ENCODE measurements around the gene CAPN5.
A peak's percentile ranks its signal among the peaks of the same experiment; 100 is the strongest.

Gene CAPN5

DNA sequence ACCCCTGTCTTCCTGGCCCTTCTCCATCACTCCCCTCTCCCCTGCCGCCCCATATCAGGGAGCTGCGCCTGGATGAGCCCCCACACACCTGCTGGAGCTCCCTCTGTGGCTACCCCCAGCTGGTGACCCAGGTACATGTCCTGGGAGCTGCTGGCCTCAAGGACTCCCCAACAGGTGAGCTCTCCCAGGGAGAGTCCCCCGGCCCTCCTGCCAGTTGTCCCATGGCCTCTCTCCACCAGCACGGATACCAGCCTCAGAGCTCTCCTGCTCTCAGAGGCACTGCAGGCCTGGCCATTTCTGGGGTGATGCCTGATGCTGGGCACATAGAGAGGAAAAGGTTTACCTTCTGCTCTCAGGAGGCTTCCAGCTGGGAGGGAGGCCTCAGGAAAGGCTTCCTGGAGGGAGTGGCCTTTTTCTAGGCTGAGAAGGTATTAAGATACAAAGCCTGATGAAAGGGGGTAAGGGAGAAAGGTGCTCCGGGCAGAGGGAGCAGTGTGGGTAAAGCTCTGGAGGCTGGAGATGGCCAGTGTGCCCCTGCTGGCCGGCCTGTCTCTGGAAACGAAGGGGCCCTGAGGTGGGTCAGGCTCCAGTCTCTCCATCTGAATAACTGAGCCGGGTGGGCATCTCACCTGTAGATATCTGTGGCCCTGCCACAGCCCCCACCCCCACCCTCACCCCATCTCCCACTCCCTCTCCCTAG lies 55.3 kb downstream of the CAPN5 start:
- DNase-seq: no peak

DNA sequence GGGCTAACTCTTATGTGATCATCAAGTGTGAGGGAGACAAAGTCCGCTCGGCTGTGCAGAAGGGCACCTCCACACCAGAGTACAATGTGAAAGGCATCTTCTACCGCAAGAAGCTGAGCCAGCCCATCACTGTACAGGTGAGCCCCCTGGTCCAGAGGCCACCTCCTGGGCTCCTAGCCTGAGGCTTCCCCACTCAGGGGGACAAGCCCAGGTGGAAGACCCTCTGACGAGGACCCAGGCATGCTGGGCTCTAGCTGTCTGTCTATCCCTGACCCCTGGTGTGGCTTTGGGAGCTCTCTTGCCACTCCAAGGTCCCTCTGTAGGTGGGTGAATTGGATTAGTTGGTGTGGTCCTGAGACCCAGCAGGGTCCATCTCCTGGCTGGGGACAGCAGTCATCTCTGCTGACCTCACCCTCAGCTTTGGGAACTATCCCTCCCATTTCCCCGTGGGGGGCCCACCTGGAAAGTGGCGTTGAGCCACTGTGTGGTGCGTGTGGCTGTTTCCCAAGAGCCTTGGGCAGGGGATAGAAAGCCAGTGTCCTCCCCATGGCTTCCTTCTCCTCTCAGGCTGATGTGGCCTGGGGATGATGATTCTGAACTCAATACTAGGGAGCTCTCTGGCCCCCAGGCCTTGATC lies 55.9 kb downstream of the CAPN5 start:
- no peak for DNase-seq

DNA sequence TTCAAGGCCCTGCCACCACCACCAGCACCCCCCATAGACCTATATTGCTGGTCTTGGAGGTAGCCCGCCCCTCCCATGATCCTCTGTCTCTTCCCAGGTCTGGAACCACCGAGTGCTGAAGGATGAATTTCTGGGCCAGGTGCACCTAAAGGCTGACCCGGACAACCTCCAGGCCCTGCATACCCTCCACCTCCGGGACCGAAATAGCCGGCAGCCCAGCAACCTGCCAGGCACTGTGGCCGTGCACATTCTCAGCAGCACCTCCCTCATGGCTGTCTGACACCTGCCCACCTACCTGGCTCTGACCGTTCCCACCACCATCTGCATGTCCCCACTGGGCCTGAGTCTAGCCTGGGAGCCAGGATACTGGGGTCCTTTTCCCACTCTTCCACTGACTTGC lies 56.8 kb downstream of the CAPN5 start:
- DNase-seq: no peak

DNA sequence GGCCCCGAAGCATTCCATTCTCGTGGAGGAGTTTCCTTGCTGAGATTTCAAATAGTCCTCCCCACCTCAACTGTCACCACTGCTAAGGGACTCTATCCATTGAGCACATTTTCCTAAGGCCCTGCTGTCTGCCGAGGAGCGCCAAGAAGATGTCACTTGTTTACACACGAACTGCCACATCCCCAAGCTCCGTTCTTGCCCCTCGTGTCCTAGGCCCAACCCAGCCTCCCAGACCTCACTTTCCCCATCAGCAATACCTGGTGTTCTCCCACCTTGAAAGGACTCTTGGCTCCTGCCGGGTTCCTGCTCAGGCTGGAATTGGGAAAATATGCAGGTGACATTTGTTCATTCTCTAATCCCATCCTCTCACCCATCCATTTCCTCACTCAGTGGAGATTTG lies 57.3 kb downstream of the CAPN5 start:
- no peak for DNase-seq

DNA sequence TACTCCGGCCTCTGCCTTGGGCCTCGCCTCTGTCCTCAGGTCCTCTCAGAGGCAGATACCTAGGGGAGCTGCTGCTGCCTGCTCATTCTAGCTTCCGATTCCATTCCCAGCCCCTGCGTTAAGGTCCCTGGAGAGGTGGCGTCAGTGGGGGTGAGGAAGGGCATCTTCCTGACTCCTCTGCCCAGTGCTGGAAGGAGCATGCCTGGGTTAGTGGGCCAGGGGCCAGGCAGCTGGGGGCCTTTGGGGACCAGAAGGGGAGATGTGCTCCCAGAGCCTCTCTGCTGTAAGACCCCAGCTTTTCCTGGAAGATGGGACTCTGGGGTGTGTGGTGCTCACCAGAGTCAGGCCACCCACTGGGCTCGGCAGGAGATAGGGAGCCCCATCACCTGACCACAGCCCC lies 57.7 kb downstream of the CAPN5 start:
- no peak for DNase-seq

DNA sequence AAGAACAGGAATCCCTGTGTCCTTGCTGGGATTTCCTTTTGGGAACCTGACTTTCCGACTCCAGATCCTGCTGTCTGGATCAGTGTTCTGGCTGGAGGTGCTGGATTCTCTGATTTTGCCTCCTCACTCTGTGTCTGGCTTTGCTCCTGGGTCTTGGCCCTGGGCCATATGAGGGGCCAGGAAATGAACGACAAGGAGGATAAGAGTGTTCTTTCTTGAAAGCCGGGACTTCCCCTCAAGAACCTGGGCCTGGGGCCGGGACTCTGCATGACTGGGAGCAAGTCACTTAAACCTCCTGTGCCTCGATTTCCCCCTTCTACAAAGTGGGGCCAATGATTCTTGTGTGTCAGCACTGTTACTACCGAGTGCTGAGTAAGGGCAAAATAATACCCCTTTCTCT lies 58.4 kb downstream of the CAPN5 start:
- DNase-seq: no peak

DNA sequence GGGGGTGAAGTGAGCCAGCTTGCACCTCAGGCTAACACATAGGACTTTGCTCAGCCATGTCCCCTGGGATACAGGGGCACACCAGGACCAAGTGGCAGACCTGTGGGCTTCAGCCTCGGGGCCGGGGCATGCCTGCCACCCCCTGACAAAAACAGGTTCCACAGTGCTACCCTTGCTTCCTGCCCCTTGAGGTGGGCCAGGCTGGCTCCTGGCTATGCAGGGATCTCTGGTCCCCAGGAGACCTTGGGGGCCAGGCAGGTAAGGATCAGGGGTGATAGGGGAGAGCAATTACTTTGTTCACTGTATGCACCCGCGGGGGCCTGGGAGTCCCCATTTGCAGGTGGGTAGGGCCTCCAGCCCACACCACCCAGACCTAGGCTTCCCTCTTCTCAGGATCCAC lies 58.9 kb downstream of the CAPN5 start:
- no peak for DNase-seq

DNA sequence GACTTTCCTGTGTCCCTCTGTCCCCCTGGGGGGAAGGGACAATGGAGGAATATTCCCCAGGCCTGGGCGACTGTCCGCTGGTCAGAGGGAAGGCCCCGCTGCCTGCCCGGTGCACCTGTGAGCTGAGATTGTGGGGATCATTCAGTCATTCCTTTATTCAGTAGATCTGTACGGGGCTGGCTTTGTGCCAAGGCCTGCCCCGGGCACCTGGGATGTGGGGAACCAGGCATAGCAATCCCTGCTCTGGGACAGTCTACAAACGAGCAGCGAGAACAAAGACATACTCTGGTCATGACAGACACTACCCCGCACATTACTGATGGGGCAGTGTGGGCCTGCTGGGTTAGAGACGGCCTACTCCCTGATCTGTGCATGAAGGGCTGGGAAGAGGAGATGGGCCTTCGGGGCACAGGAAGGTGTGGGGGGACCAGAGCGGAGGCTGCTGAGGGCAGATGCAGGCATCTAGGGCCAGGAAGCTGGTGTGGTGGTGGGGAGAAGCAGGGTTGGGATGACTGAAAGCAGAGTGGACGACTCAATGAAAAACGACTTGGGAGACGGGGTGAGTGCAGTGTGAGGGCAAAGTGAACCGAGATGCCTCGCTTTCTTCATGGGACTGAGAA lies 59.5 kb downstream of the CAPN5 start:
- no peak for DNase-seq

DNA sequence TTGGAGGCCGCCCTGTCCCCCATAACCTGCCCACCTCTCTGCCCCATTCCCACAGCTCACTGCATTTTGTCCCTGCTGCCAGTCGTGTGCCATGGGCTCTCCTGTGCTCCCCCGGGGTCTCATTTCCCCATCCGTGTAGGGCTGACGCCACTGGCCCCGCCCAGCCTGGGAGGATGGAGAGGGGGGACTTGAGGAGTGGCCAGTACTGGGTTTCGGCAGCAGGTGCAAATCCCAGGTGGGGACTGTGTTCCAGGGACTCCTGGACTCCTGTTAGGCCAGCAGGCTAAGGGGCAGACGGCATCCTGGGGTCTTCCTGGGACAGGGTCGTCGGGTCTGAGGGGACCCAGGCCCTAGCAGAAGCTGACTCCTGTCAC lies 60.1 kb downstream of the CAPN5 start:
- DNase-seq: no peak

DNA sequence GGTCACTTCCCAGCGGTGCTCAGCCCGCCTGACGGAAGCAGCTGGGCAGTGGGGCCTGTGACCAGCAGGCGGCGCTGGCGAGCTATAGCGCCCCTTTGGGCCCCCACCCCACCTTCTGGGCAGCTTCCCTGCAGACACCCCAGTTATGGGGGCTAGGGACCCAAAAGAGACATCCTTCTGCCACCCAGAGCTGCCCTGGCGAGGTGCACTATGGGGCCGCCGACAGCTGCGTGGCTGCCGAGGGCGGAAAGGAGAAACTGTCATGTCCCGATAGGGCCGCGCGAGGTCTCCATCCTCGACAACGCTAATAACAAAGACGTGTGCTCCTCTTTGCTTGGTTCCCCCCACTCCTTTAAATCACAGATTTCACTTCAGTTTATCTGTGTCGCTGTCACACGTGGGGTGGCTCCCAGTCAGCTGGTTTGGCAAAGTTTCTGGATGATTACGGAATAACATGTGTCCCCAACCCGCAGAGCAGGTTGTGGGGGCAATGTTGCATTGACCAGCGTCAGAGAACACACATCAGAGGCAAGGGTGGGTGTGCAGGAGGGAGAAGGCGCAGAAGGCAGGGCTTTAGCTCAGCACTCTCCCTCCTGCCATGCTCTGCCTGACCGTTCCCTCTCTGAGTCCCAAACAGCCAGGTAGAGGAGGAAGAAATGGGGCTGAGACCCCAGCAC lies 60.6 kb downstream of the CAPN5 start:
- DNase-seq: peak; percentile 69

DNA sequence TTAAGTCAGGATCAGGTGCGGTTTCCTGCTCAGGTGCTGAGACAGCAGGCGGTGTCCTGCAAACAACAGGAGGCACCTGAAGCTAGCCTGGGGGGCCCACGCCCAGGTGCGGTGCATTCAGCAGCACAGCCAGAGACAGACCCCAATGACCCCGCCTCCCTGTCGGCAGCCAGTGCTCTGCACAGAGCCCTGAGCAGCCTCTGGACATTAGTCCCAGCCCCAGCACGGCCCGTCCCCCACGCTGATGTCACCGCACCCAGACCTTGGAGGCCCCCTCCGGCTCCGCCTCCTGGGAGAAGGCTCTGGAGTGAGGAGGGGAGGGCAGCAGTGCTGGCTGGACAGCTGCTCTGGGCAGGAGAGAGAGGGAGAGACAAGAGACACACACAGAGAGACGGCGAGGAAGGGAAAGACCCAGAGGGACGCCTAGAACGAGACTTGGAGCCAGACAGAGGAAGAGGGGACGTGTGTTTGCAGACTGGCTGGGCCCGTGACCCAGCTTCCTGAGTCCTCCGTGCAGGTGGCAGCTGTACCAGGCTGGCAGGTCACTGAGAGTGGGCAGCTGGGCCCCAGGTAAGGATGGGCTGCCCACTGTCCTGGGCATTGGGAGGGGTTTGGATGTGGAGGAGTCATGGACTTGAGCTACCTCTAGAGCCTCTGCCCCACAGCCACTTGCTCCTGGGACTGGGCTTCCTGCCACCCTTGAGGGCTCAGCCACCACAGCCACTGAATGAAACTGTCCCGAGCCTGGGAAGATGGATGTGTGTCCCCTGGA lies 61.3 kb downstream of the CAPN5 start, which contains the start of gene MYO7A:
MYO7A (plus strand) TSS at position 327 of the 772 bp plus-strand sequence. CDS start 2,389 bp downstream, outside the sequence.
- DNase-seq: peak; percentile 50

DNA sequence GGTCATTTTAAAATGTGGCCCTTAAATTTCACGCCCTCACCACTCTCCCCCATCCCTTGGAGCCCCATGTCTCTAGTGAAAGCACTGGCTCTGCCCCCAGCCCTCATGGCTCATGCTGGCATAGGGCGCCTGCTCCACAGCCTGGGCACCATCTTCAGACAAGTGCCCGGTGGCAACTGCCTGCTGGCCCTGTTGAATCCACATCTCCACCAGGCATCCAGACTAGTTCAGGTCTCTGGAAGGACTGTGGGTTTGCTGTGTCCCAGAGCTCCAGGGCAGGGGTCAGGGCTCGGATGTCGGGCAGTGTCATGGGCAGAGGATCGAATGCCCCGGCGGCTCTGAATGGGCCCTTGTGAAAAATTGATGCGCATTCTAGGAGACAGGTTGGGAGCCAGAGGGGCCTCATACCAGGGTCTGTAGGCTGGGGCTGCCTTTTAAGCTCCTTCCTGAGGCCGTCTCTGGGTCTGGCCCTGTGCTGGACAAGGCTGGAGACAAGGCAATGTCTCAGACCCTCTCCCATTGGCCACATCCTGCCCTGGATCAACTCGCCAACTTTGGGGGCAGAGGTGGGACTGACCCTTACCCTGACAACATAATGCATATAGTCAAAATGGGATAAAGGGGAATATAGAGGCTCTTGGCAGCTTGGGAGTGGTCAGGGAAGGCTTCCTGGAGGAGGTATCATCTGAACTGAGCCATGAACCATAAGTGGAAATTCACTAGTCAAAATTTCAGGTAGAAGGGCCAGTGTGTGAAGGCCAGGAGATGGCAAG lies 62.5 kb downstream of the CAPN5 start:
- DNase-seq: no peak

DNA sequence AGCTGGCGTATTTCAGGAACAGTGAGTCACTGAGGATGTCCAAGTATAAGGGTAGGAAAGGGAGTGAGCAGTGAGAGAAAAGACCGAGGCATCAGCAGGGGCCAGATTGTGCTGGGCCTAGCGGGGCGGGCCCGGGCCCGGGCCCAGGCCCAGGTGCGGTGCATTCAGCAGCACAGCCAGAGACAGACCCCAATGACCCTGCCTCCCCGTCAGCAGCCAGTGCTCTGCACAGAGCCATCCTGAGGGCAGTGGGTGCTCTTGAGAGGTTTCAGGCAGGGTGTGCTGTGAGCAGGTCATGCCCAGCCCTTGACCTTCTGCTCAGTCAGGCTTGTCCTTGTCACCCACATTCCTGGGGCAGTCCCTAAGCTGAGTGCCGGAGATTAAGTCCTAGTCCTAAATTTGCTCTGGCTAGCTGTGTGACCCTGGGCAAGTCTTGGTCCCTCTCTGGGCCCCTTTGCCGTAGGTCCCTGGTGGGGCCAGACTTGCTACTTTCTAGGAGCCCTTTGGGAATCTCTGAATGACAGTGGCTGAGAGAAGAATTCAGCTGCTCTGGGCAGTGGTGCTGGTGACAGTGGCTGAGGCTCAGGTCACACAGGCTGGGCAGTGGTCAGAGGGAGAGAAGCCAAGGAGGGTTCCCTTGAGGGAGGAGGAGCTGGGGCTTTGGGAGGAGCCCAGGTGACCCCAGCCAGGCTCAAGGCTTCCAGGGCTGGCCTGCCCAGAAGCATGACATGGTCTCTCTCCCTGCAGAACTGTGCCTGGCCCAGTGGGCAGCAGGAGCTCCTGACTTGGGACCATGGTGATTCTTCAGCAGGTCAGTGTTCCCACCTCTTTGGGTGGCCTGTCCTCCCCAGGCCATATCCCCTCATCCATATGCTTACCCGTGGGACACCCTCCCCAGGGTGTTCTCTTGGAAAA lies 63.3 kb downstream of the CAPN5 start:
- DNase-seq: no peak

DNA sequence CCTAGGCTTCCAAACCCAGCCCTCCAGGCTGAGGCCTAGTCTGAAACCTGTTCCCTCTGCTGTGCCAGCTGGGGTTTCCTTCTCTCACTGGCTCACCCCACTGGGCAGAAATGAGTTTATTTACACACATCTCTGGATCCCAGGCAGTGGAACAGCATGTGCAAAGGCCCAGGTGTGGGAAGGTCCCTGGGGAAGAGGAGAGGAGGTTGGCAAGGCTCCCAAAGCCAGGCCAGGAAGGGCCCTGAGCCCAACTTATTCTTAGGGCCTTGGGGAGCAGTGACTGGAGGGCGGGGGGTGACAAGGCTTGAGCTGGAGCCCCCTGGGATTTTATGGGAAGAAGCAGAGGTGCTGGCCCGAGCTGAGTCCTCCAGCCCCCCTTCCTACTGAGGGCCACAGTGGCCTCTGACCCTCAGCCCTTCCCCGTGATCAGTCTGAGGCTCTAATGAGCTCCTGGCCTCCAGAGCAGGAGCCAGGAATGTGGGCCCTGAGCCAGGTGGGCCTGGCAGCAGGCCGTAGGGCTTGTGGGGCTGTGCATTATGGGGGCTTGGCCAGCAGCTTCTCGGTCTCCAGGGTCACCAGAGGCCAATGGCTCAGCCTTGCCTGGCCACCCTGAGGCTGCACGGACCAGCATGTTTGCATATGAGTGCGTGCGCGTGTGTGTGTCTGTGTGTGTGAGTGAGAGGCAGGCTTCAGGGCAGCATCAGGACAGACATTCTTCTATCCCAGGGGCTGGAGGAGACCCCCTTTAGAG lies 64.2 kb downstream of the CAPN5 start:
- peak; percentile 43 for DNase-seq

DNA sequence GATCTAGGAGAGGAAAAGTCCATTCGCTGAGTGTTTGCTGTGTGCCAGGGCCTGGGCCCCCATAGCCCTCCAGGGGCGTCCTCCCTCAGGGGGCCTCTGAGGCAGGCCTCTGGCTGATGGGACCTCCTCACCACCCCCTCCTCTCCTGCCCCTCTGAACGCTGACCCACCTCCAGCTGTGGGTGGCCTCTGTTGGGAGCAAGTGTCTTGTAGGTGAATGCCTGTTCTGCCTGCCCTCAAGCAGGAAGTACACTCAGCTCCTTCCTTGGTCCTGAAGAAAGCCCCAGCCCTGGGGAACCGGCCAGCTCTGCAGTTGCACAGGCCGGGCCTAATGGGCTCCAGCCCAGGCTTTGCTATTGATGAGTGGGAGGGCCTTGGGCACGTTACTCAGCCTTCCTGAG lies 64.8 kb downstream of the CAPN5 start:
- no peak for DNase-seq

DNA sequence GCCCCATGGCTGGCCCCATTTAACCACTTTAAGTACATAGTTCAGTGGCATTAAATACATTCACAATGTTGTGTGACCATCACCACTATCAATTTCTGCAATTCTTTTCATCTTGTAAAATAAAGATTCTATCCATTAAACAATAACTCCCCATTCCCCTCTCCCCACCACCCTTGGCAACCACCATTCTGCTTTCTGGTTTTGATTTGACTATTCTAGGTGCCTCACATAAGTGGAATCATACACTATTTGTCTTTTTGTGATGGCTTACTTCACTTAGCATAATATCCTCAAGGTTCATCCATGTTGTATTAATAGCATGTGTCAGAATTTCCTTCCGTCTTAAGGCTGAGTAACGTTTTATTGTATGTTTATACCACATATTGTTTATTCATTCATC lies 68.3 kb downstream of the CAPN5 start:
- no peak for DNase-seq

DNA sequence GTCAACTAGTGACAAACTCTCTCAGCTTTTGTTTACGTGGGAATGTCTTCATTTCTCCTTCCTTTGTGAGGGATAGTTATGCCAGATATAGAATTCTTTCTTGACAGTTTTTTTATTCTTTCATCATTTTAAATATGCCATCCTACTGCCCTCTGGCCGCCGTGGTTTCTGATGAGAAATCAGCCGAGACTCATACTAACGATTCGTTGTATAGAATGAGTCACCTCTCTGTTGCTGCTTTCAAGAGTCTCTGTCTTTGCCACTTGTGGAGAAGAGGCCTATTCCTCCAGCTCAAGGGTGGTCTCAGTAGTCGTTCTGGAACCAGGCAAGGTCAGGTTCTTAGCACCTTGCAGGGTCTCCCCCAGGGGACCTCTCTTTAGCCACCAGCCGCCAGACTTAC lies 69.3 kb downstream of the CAPN5 start:
- no peak for DNase-seq

DNA sequence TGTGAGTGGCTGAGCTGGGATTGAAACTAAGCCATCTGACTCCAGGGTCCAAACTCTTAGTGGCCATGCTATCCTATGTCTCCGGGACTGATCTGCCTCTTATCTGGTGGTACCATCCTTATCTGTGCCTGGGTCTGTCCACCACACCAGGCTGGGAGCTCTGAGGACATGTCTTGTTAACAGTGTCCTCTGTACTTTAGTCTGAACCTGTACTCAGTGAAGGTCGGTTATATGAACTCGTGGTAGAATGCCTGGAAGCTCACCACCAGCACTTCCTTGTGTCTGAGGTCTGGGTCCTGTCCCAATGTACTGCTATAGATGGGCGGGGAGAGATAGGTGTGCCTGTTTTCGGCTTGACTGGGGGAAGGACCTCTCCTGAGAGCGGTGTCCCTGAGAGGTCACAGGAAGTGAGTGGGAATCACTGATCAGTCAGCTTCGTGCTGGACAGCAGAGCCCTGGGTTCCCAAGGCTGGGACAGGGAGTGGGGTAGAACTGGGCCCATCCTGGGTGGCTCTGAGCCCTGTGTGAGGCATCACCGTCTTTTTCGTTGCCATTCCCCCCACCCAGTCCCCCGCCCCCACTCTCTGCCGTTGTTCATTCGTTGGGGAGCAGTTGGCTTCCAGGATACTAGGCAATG lies 70.1 kb downstream of the CAPN5 start:
- no peak for DNase-seq

DNA sequence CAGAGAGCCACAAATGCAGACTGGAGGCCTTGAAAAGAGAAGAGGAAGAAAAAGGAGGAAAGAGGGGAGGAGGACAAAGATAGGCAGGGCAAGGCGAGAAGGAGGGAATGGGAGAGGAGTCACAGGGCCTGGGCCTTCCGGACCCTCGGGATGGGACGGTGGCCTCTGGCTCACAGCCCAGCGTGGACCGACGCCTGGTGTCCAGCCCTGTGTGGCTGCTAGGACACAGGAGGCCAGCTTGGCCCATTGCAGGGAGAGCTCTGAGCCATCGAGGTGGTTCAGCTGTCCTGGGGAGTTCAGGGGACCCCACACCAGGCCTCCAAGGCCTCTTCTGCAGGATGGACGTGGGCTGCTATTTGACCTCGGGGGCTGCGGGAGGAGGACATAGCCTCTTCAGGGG lies 70.7 kb downstream of the CAPN5 start:
- no peak for DNase-seq
